HEK293 (cell line): ENCODE results near the gene ERMN.

ENCODE experiments used
- CTCF ChIA-PET: fragments of 350-600 bp; formaldehyde crosslinking; extraction: SDS; loops from one replicate; lab custom pipeline; 2021; ENCODE audit warnings: antibody characterized with exemption; lab: Yijun Ruan, JAX
- POLR2A ChIA-PET: fragments of 300-600 bp; formaldehyde crosslinking; extraction: SDS; loops from one replicate; lab custom pipeline; 2020; ENCODE audit warnings: antibody characterized with exemption, inconsistent platforms; lab: Yijun Ruan, JAX
- H3K27ac ChIP-seq: fragments of 200-500 bp; sonication (Bioruptor generic); 2 replicates; pipeline ENCODE4 v1.5.1; 2014; ENCODE audit warnings: low read depth, low read length, control low read depth, inconsistent platforms; ENCODE audit errors: extremely low read depth
- H3K36me3 ChIP-seq, 2 experiments: fragments of 200-500 bp in 1 of 2; sonication (Bioruptor generic) in 1 of 2; 1 replicate in 1 of 2; 2 replicates in 1 of 2; pipeline ENCODE4 v1.5.1; 2014 to 2017; ENCODE audit warnings: inconsistent platforms in 2 of 2, low read length in 2 of 2; ENCODE audit not compliant: control insufficient read depth in 2 of 2, insufficient read depth in 1 of 2
- H3K4me1 ChIP-seq: fragments of 200-500 bp; sonication (Bioruptor generic); 2 replicates; pipeline ENCODE4 v1.5.1; 2014; ENCODE audit warnings: mild to moderate bottlenecking, low read length, inconsistent platforms; ENCODE audit not compliant: control insufficient read depth, insufficient read depth
- H3K4me3 ChIP-seq: 2 replicates; pipeline ENCODE4 v1.5.1; 2011; ENCODE audit warnings: low read depth, mild to moderate bottlenecking, control low read depth, low read length, moderate library complexity
- H3K9me3 ChIP-seq: fragments of 200-500 bp; sonication (Bioruptor generic); 2 replicates; pipeline ENCODE4 v1.5.1; 2014; ENCODE audit warnings: low read depth, low read length, inconsistent platforms; ENCODE audit not compliant: control insufficient read depth, insufficient read depth
- MYNN ChIP-seq: fragments of 450-650 bp; formaldehyde crosslinking; IDR thresholded peaks from 2 replicates; pipeline ENCODE4 v1.5.1; 2016; ENCODE audit warnings: missing biosample characterization, missing genetic modification characterization, borderline replicate concordance
- YY1 ChIP-seq: fragments of 450-650 bp; formaldehyde crosslinking; IDR thresholded peaks from 2 replicates; pipeline ENCODE4 v1.5.1; 2018; ENCODE audit warnings: missing biosample characterization, missing genetic modification characterization
- ZBTB21 ChIP-seq: fragments of 450-650 bp; formaldehyde crosslinking; IDR thresholded peaks from 2 replicates; pipeline ENCODE4 v1.5.1; 2017; ENCODE audit warnings: missing biosample characterization, missing genetic modification characterization
- ZFP69B ChIP-seq: fragments of 450-650 bp; formaldehyde crosslinking; IDR thresholded peaks from 2 replicates; pipeline ENCODE4 v1.5.1; 2016; ENCODE audit warnings: missing biosample characterization, missing genetic modification characterization
- ZNF10 ChIP-seq: fragments of 450-650 bp; formaldehyde crosslinking; IDR thresholded peaks from 2 replicates; pipeline ENCODE4 v1.5.1; 2017; ENCODE audit warnings: missing biosample characterization, missing genetic modification characterization
- ZNF140 ChIP-seq: fragments of 450-650 bp; formaldehyde crosslinking; IDR thresholded peaks from 2 replicates; pipeline ENCODE4 v1.5.1; 2016; ENCODE audit warnings: missing biosample characterization, missing genetic modification characterization
- ZNF169 ChIP-seq: fragments of 450-650 bp; formaldehyde crosslinking; IDR thresholded peaks from 2 replicates; pipeline ENCODE4 v1.5.1; 2016; ENCODE audit warnings: missing biosample characterization, missing genetic modification characterization
- ZNF202 ChIP-seq: fragments of 450-650 bp; formaldehyde crosslinking; IDR thresholded peaks from 2 replicates; pipeline ENCODE4 v1.5.1; 2016; ENCODE audit warnings: missing biosample characterization, missing genetic modification characterization, borderline replicate concordance
- ZNF544 ChIP-seq: fragments of 450-650 bp; formaldehyde crosslinking; IDR thresholded peaks from 2 replicates; pipeline ENCODE4 v1.5.0; 2017; ENCODE audit warnings: missing biosample characterization, missing genetic modification characterization
- ZNF707 ChIP-seq: fragments of 450-650 bp; formaldehyde crosslinking; IDR thresholded peaks from 2 replicates; pipeline ENCODE4 v1.5.1; 2016; ENCODE audit warnings: missing biosample characterization, missing genetic modification characterization
- ZNF768 ChIP-seq: fragments of 450-650 bp; formaldehyde crosslinking; IDR thresholded peaks from 2 replicates; pipeline ENCODE4 v1.5.1; 2018; ENCODE audit warnings: missing biosample characterization, mild to moderate bottlenecking, missing genetic modification characterization
- ZNF777 ChIP-seq: fragments of 450-650 bp; formaldehyde crosslinking; IDR thresholded peaks from 2 replicates; pipeline ENCODE4 v1.5.1; 2017; ENCODE audit warnings: missing biosample characterization, missing genetic modification characterization, borderline replicate concordance
- ZNF792 ChIP-seq: fragments of 450-650 bp; formaldehyde crosslinking; IDR thresholded peaks from 2 replicates; pipeline ENCODE4 v1.5.1; 2016; ENCODE audit warnings: missing biosample characterization, missing genetic modification characterization
- TF ChIP-seq, protein P1 (sequence below): sonication (generic); formaldehyde crosslinking; IDR thresholded peaks from 2 replicates; pipeline ENCODE4 v1.8.1; 2022; ENCODE audit warnings: mild to moderate bottlenecking, moderate library complexity, missing genetic modification reagents
- TF ChIP-seq, protein P2 (sequence below): fragments of 450-650 bp; formaldehyde crosslinking; IDR thresholded peaks from 2 replicates; pipeline ENCODE4 v1.5.1; 2016; ENCODE audit warnings: missing biosample characterization, missing genetic modification characterization
- TF ChIP-seq, protein P3 (sequence below): IDR thresholded peaks from 2 replicates; pipeline ENCODE4 v1.6.1; 2011; ENCODE audit warnings: mild to moderate bottlenecking, low read depth, low read length, borderline replicate concordance
- TF ChIP-seq, protein P4 (sequence below): fragments of 450-650 bp; formaldehyde crosslinking; IDR thresholded peaks from 2 replicates; pipeline ENCODE4 v1.5.1; 2016; ENCODE audit warnings: missing biosample characterization, missing genetic modification characterization
- TF ChIP-seq, protein P5 (sequence below): fragments of 450-650 bp; formaldehyde crosslinking; IDR thresholded peaks from 2 replicates; pipeline ENCODE4 v1.5.1; 2016; ENCODE audit warnings: missing biosample characterization, missing genetic modification characterization, low read depth
- TF ChIP-seq, protein P6 (sequence below): fragments of 450-650 bp; IDR thresholded peaks from 2 replicates; pipeline ENCODE4 v1.5.1; 2018; ENCODE audit warnings: missing biosample characterization, missing genetic modification characterization
- TF ChIP-seq, protein P7 (sequence below): fragments of 450-650 bp; formaldehyde crosslinking; IDR thresholded peaks from 2 replicates; pipeline ENCODE4 v1.5.1; 2016; ENCODE audit warnings: missing biosample characterization, missing genetic modification characterization
- TF ChIP-seq, protein P8 (sequence below): fragments of 450-650 bp; formaldehyde crosslinking; IDR thresholded peaks from 2 replicates; pipeline ENCODE4; 2016; ENCODE audit warnings: missing biosample characterization, missing genetic modification characterization

Gene ERMN

DNA sequence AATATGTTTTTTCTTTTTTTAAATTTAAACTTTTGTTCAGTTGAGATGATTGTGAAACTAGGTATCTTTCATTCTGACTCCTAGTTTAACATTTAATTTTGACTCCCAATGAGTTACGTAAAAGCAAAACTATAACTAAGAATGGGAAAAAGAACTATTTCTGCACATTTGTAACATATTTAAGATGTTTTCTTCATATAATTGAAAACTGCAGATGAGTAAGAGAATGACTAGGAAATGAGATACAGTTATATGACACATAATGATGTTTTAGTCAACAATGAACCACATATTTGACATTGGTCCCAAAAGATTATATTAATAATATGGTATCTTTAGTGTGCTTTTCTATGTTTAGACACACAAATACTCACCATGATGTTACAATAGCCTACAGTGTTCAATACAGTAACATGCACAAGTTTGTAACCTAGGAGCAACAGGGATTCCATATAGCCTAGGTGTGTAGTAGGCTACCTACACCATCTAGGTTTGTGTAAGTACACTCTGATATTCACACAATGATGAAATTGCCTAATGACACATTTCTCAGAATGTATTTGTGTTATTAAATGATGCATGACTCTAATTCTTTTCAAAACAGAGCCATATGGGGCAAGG lies 12.6 kb downstream of the ERMN start:
- TF ChIP-seq ZFP69B = no peak
- TF ChIP-seq, protein P1, sequence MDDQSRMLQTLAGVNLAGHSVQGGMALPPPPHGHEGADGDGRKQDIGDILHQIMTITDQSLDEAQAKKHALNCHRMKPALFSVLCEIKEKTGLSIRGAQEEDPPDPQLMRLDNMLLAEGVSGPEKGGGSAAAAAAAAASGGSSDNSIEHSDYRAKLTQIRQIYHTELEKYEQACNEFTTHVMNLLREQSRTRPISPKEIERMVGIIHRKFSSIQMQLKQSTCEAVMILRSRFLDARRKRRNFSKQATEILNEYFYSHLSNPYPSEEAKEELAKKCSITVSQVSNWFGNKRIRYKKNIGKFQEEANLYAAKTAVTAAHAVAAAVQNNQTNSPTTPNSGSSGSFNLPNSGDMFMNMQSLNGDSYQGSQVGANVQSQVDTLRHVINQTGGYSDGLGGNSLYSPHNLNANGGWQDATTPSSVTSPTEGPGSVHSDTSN (CRISPR knock-in tag) = no peak
- TF ChIP-seq ZNF768 (tag by site-specific recombination) = no peak
- TF ChIP-seq, protein P2, sequence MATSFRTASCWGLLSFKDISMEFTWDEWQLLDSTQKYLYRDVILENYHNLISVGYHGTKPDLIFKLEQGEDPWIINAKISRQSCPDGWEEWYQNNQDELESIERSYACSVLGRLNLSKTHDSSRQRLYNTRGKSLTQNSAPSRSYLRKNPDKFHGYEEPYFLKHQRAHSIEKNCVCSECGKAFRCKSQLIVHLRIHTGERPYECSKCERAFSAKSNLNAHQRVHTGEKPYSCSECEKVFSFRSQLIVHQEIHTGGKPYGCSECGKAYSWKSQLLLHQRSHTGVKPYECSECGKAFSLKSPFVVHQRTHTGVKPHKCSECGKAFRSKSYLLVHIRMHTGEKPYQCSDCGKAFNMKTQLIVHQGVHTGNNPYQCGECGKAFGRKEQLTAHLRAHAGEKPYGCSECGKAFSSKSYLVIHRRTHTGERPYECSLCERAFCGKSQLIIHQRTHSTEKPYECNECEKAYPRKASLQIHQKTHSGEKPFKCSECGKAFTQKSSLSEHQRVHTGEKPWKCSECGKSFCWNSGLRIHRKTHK = no peak
- TF ChIP-seq, protein P3, sequence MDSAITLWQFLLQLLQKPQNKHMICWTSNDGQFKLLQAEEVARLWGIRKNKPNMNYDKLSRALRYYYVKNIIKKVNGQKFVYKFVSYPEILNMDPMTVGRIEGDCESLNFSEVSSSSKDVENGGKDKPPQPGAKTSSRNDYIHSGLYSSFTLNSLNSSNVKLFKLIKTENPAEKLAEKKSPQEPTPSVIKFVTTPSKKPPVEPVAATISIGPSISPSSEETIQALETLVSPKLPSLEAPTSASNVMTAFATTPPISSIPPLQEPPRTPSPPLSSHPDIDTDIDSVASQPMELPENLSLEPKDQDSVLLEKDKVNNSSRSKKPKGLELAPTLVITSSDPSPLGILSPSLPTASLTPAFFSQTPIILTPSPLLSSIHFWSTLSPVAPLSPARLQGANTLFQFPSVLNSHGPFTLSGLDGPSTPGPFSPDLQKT = no peak
- POLR2A ChIA-PET = no interaction called here
- H3K36me3 ChIP-seq = no peaks in the 10 kb centered on the region
- no peak overlapping the region for H3K27ac ChIP-seq
- H3K4me1 ChIP-seq = no peaks in the 10 kb centered on the region
- CTCF ChIA-PET = no interaction called here
- H3K9me3 ChIP-seq = no peaks in the 10 kb centered on the region
- H3K4me3 ChIP-seq = no peak overlapping the region

DNA sequence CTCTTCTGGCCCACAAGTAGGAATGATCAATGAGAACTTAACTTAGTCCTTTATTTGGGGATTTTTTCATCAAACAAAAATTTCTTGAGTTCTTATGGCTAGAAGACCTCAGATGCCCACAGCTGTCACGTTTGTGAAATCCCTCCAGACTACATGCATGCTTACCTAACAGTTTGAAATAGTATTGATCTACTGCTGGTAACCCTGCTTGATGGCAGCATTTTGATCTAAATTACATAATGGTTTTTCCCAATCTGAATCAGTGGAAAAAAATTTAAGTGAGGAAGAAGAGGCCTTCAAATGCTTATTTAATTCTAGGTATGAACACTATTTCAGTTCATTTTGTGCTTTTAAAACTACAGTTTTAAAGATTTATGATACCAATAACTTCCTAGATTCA lies 13.9 kb downstream of the ERMN start:
- TF ChIP-seq ZNF202 (tag by site-specific recombination) (no peak), YY1 (tag by site-specific recombination) (no peak), ZNF777 (tag by site-specific recombination) (no peak), ZNF544 (no peak), ZNF792 (tag by site-specific recombination) (no peak), ZNF140 (tag by site-specific recombination) (no peak), ZBTB21 (tag by site-specific recombination) (no peak), ZNF169 (no peak), MYNN (no peak), ZNF10 (tag by site-specific recombination) (no peak), ZNF707 (no peak)
- TF ChIP-seq, protein P4, sequence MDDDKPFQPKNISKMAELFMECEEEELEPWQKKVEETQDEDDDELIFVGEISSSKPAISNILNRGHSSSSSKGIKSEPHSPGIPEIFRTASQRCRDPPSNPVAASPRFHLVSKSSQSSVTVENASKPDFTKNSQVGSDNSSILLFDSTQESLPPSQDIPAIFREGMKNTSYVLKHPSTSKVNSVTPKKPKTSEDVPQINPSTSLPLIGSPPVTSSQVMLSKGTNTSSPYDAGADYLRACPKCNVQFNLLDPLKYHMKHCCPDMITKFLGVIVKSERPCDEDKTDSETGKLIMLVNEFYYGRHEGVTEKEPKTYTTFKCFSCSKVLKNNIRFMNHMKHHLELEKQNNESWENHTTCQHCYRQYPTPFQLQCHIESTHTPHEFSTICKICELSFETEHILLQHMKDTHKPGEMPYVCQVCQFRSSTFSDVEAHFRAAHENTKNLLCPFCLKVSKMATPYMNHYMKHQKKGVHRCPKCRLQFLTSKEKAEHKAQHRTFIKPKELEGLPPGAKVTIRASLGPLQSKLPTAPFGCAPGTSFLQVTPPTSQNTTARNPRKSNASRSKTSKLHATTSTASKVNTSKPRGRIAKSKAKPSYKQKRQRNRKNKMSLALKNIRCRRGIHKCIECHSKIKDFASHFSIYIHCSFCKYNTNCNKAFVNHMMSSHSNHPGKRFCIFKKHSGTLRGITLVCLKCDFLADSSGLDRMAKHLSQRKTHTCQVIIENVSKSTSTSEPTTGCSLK (tag by site-specific recombination) = no peak
- TF ChIP-seq, protein P5, sequence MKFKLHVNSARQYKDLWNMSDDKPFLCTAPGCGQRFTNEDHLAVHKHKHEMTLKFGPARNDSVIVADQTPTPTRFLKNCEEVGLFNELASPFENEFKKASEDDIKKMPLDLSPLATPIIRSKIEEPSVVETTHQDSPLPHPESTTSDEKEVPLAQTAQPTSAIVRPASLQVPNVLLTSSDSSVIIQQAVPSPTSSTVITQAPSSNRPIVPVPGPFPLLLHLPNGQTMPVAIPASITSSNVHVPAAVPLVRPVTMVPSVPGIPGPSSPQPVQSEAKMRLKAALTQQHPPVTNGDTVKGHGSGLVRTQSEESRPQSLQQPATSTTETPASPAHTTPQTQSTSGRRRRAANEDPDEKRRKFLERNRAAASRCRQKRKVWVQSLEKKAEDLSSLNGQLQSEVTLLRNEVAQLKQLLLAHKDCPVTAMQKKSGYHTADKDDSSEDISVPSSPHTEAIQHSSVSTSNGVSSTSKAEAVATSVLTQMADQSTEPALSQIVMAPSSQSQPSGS (tag by site-specific recombination) = no peak
- TF ChIP-seq, protein P6, sequence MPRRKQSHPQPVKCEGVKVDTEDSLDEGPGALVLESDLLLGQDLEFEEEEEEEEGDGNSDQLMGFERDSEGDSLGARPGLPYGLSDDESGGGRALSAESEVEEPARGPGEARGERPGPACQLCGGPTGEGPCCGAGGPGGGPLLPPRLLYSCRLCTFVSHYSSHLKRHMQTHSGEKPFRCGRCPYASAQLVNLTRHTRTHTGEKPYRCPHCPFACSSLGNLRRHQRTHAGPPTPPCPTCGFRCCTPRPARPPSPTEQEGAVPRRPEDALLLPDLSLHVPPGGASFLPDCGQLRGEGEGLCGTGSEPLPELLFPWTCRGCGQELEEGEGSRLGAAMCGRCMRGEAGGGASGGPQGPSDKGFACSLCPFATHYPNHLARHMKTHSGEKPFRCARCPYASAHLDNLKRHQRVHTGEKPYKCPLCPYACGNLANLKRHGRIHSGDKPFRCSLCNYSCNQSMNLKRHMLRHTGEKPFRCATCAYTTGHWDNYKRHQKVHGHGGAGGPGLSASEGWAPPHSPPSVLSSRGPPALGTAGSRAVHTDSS = no peak
- TF ChIP-seq, protein P7, sequence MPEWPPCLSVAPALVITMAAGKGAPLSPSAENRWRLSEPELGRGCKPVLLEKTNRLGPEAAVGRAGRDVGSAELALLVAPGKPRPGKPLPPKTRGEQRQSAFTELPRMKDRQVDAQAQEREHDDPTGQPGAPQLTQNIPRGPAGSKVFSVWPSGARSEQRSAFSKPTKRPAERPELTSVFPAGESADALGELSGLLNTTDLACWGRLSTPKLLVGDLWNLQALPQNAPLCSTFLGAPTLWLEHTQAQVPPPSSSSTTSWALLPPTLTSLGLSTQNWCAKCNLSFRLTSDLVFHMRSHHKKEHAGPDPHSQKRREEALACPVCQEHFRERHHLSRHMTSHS (tag by site-specific recombination) = no peak
- TF ChIP-seq, protein P8, sequence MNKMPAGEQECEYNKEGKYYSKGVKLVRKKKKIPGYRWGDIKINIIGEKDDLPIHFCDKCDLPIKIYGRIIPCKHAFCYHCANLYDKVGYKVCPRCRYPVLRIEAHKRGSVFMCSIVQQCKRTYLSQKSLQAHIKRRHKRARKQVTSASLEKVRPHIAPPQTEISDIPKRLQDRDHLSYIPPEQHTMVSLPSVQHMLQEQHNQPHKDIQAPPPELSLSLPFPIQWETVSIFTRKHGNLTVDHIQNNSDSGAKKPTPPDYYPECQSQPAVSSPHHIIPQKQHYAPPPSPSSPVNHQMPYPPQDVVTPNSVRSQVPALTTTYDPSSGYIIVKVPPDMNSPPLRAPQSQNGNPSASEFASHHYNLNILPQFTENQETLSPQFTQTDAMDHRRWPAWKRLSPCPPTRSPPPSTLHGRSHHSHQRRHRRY (tag by site-specific recombination) = no peak
- TF ChIP-seq, all 188 proteins: peak for 0
- Histone ChIP-seq H3K4me3 (no peak overlapping the region), H3K27ac (no peak overlapping the region), H3K36me3 (no peaks in the 10 kb centered on the region), H3K9me3 (no peaks in the 10 kb centered on the region), H3K4me1 (no peaks in the 10 kb centered on the region)
- ChIA-PET CTCF (interaction anchor here (0.7 to 3.4 kb wide), 4 partner anchors 9 to 438 kb away, joined by 4 to 18 read pairs (median 8); partner anchors contain the start of gene ERMN), POLR2A (no interaction called here)
